HG03135 (cell line): ENCODE measurements around the gene GFPT1.

Source experiments
- ATAC-seq: cut with Tn5 transposase; IDR thresholded peaks from one replicate; pipeline ENCODE4 v1.9.1; 2021; ENCODE audit warnings: mild to moderate bottlenecking, moderate library complexity; ENCODE audit not compliant: unreplicated experiment

The GFPT1 gene

DNA sequence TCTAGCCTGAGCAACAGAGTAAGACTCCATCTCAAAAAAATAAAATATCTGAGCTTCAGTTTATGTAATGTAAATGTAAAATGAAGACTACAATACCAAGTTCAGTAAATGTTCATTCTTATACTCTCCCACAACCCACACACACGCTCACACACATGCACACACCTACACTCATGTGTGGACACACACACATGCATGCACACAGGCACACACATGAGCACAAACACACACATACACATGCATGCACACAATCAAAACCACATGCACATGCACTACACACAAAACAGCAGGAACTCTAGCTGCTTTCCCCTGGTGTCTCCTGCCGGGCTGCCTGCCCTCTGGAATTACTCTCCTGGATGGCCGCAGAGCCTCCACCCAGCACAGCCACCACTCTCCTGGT, 90.6 kb downstream of the GFPT1 start:
- no peak for ATAC-seq

GRCh38 chr2:69292256-69292655, 94.8 kb downstream of the GFPT1 start:
- no peak for ATAC-seq

DNA sequence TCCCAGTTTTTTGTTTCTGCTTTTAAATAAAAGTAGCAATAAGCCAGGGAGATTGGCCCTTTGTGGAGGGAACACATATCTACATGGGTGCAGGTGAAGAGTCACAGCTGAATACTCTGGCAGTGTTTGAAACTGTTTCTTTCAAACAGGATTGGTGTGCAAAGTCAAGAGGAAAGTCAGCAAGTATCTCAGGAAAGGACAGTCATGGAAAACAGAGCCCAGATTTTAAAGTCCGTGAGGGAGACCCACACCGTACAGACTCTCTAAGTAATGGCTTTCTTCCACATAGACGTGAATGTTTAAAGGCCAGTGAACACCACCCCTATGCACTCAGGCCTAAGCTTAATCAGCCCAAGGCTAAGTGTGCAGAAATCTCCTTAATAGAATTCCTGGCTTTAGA, 95.3 kb downstream of the GFPT1 start:
- no peak for ATAC-seq

DNA sequence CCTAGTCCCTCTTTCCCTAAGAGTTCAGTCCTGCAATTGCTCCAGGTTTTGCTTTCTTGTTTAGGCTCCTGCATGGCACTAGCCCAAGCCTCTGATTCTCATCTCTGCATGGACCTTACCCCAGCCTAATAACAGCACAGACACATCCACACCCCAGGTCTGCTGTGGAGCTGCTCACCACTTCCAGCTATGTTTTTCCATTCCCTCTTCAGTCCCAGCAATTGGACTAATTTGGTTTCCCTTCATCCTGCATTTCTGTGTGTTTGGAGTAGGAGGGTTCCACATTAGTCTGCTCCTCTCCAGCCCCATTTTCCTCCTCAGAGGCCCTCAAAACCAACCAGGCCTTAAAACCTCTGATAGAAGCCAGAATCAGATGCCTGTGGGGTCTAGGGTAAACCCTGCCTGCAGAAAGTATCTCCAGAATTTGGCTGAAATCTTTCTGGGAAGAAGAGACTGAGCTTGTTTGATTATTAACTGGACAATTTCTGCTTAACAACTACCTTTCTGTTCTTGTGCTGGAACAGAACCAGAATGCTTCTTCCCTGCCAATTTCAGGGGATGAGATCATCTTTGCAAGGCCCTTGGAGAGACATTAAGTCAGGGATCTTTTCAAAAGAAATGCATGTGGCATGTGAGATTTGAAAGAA, 95.9 kb downstream of the GFPT1 start:
- no peak for ATAC-seq

DNA sequence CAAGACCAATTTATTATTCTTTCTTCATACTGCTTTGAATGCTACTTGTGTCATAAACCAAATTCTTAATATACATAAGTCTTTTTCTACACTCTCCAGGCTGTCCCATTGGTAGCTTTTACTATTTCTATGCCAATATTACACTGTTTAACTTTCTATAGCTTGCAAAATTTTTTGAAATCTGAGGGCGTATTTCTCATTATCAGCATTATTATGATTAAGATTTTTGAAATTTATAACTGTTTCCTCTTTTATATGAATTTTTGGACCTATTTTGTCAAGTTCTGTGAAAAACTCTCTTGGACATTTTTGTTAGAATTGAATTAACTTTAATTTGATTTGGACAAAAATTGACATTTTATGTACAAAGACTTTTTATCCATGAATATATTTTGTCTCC, 98.6 kb downstream of the GFPT1 start:
- no peak for ATAC-seq

DNA sequence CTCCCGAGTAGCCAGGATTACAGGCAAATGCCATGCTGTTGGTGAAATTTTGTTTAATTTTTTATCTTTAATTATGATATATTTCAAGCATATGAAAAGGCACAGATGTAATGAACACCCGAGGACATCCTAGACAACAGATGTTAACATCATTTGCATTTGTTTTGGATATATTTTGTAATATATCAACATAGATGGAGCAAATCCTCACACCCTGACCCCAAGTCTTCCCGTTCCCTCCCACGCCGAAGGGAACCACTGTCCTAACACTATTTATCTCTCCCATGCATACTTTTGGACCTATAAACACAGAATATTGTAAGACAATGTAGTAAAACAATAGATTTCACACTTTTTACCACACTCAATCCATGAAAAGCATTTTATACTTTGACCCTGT, 99.5 kb downstream of the GFPT1 start:
- no peak for ATAC-seq

DNA sequence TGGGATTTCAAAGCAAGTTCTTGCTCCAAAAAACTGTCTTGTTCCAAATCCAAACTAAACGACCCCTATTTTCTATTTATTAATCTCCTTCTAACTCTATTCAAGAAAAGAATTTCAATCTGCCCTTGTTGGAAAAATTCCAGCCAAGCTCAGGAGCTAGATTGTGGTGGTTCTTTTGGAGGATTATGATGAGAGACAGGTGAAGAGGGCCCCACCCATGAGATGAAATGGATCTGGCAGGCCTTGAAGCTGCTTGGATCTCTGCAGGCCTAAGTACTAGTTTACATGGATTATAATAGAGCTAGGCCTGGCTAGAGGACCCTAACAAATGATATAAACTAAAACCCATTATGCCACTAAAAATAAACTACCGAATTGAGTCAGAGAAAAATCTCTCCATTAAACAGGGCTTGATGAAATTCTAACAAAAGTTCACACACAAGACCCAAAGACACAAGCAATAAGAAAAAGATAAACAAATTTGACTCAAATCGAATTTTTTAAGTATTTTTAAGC, 101.6 kb downstream of the GFPT1 start:
- ATAC-seq: no peak

DNA sequence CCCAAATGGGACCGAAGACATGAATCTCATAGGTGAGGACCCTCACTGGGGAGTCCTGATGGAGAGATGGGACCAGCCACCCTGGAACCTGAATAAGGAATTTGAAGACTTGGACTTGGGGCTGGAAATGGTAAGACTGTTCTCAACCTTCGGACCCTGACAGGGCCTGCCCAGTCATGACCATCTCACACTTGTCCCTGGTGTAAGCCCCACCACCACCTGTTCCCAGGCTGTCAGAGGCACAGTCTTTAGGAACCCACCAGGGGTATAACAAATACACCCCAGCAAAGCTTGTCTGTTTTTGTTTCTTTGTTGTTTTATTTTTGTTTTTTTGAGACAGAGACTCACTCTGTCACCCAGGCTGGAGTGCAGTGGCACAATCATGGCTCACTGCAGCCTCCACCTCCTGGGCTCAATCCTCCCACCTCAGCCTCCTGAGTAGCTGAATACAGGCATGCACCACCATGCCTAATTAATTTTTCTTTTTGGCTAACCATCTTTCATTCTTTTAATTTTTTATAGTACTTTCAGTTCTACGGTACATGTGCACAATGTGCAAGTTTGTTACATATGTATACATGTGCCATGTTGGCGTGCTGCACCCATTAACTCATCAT, 106.1 kb downstream of the GFPT1 start:
- ATAC-seq: no peak

DNA sequence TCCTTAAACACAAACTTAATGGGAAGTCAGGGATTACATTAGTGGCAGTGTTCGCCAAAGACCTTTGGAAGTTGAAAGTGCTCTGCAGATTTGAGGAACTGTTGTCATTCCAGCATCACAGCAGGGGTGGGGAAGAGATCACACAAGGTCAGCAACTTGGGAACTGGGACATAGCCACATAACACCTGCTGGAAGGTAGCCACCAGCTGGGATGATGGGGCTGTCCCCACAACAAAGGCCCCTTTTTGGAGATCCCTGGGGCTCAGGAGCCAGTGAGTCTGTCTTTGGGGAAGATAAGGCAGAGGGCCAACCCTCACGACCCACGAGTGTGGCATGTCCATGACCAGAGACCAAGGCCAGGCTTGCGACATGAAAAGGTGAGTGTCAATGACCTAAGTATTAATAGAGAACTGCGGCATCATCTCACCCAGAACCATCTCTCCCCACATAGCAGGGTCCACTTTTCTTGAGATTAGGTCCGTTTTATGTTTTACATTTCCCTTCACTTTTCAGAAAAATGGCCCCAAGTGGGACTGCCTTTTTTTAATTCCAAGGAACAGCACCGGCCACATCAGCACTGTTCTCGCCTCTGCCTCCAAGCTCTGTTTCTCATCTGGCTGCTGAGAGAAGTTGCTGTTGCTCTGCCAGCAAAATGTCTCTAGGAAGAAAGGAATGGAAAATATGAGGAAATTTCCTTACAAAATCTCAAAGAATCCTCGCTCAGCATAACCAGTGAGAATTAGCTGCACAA, 106.9 kb downstream of the GFPT1 start:
- no peak for ATAC-seq

DNA sequence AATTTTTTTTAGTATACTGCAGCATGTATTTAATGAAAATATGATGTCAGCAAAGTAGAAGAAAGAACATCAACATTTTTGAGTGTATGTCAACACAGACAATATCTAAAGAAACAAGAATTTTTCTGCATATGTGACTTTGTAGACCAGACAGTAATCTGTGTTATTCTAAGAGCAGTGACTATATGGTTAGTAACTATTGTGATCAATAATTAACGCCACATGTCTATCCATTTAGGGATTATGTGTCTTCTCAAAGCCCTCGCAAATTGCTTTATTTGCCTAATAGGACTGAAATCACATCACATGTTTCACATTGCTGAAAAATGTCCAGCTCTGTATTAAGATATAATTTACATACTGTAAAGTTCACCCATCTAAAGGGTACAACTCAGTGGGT, 107.8 kb downstream of the GFPT1 start:
- no peak for ATAC-seq

DNA sequence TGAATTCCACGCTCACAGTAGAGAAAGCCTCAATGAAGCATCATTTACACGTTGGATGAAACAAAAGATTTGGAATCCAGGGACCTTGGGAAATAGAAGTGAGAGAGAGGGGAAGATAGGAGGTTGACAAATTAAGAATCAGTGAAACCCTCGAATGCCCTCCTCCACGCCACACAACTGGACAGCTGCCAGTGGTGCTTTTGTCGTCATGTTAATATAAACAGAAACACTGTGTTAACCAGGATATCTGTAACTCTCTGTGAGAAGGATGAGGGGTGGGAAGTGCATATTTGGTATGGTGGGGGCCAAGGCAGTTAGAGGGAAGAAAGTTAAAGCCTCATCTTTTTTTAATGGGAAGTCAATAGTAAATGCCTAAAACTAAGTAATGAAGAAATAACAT, 108.7 kb downstream of the GFPT1 start:
- ATAC-seq: no peak

GRCh38 chr2:69275490-69275889, 111.5 kb downstream of the GFPT1 start:
- ATAC-seq: no peak

DNA sequence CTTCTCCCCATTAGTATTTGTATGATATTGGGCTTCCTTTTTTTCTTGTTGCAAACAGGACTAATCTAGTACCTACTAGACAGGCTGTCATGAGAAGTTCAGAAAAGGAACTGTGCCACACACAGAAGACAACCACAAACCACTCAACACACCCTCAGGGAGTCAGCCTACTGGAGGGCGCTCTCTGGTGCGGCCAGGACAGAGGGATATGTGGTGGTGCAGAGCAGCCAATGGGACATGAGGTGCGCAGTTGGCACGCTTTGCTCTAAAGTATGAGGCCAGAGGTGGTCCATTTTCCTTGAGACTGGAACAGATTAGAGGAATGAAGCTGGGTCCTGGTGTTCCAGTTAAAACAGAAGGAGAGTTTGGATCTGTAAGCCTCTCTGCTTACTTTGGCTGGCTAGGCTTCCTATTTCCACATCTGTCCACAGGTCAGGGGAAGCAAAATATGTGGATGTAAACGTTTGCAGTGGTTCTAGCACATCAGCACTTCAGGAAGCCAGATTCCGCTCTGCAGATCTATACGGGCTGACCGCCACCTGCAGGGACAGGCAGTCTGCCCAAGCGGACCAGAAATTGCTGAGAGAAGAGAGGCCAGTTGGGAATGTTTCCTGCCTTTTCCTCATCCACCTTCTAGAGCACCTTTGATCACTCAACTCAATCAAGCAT, 114.1 kb downstream of the GFPT1 start:
- ATAC-seq: no peak

DNA sequence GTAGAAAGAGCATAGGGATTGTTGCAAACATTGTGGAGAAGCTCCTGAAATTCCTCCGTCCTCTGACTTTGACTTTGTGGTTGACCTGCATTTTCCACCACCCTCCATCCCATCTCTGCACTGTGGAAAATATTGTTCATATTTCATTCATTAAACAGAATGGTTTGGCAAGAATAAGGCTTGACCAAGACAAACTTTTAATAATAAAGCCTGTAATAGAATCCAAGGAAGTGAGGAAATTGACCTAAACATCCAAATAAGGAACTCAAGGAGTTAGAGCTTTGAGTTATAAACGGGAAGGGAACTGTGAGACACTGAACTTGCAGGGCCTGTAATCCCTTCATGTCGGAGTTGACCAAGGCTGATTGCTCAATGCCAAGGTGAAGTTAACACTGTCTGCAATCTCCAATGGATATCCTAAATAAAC, 115.2 kb downstream of the GFPT1 start:
- ATAC-seq: no peak
